MCF 10A (cell line): Measurements from ENCODE around the gene WIPF2. TPM values are rescaled to one million over a fixed set of nuclear protein-coding genes. Genes with fewer than 3 reads are reported as not detected.
A peak's percentile ranks its signal among the peaks of the same experiment; 100 is the strongest.

Source experiments
- BruUV-seq: library from RNA; stranded (reverse); fragments of 400-500 nt; replicated peaks from 2 replicates; lab custom pipeline; 2021; lab: Mats Ljungman, UMichigan
- CTCF ChIA-PET: fragments of 300-600 bp; sonication (Branson Sonifier 250); formaldehyde crosslinking; extraction: SDS; loops from one replicate; lab custom pipeline; 2021; ENCODE audit warnings: antibody characterized with exemption, inconsistent platforms; lab: Yijun Ruan, JAX
- POLR2A ChIA-PET: fragments of 300-600, 350-650 bp; sonication (Branson Sonifier 250); formaldehyde crosslinking; extraction: SDS; loops from one replicate; lab custom pipeline; 2020; ENCODE audit warnings: antibody characterized with exemption, inconsistent platforms; lab: Yijun Ruan, JAX
- DNase-seq: peaks from one replicate; pipeline ENCODE4 v3.0.0-alpha.2; 2018; ENCODE audit not compliant: unreplicated experiment
- H3K27ac Mint-ChIP-seq: one replicate; pipeline ENCODE4 v1.8.0; 2022; ENCODE audit warnings: mild to moderate bottlenecking, low read depth, mixed read lengths; ENCODE audit not compliant: unreplicated experiment
- H3K27me3 Mint-ChIP-seq: one replicate; pipeline ENCODE4 v1.8.0; 2022; ENCODE audit warnings: mixed read lengths; ENCODE audit not compliant: insufficient read depth, unreplicated experiment
- H3K36me3 Mint-ChIP-seq: one replicate; pipeline ENCODE4 v1.8.0; 2022; ENCODE audit warnings: mild to moderate bottlenecking, moderate library complexity, mixed read lengths; ENCODE audit not compliant: insufficient read depth, unreplicated experiment
- H3K4me1 Mint-ChIP-seq: one replicate; pipeline ENCODE4 v1.8.0; 2022; ENCODE audit warnings: mixed read lengths; ENCODE audit not compliant: insufficient read depth, unreplicated experiment
- H3K4me3 Mint-ChIP-seq: one replicate; pipeline ENCODE4 v1.8.0; 2022; ENCODE audit warnings: mild to moderate bottlenecking, moderate library complexity, mixed read lengths; ENCODE audit not compliant: unreplicated experiment
- H3K9me3 Mint-ChIP-seq: one replicate; pipeline ENCODE4 v1.8.0; 2022; ENCODE audit warnings: mixed read lengths; ENCODE audit not compliant: unreplicated experiment
- CTCF ChIP-seq: fragments of 200-600 bp; IDR thresholded peaks from one replicate; pipeline ENCODE4 v1.8.0; 2022; ENCODE audit warnings: antibody characterized with exemption, mild to moderate bottlenecking; ENCODE audit not compliant: unreplicated experiment
- intact Hi-C: fragments of 100-400 bp; cut with micrococcal nuclease; formaldehyde crosslinking; loops from 2 replicates; pipeline ENCODE4 v1.14.1; 2022
- total RNA-seq: library from RNA; stranded (reverse); gene quantifications from 2 replicates; pipeline ENCODE4 v1.2.3, GENCODE V29; 2022

The WIPF2 gene
- total RNA-seq, 1 experiment from 2014 or later, result 32.8 TPM

DNA sequence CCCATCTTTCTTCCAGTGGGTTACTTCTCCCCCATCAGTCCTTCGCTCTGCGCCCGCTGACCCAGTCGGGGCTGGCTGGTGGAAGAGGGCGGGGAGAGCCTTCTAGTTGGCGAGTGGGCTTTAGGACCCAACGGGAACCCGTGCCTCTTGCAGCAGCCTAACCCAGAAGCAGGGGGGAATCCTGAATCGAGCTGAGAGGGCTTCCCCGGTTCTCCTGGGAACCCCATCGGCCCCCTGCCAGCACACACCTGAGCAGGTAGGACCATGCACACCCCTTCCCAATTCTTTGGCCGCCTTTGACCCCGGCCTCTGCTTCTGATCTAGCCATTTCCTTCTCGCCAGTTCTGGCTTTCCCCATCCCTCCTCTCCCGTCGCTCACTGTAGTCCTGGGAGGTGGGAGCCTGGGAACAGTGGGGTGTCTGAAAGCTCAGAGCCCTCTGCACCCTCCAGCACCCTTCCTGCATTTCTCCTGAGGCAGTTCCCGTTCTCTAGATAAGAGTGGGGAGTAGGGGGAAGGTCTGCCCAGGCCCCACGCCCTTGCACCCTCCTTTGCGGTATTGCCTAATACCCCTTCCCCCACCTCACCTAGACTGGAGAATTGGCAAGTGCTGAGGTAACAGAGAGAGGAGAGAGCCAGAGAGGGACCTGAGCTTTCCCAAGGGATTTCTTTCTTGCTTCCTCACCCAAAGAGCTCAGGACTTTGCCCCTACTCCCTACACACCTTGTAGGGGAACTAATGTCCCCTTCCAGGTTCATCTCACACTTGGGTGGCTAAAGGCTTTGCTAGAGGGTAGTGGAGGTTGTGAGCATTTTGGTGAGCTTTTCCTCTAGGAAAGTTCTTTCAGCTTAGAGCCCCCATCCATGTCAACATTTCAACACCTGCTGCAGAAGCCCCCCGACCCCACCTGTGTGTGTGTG lies 90.2 kb downstream of the WIPF2 start, which contains the start of gene RARA:
TSS of gene RARA (plus strand) at position 150 of the 918 bp plus-strand sequence. CDS start 22,039 bp downstream, outside the sequence.
- intact Hi-C loops, result no loop called here
- CTCF ChIA-PET, result interaction anchor here (0.5 to 19.0 kb wide), 11 partner anchors 13 to 1502 kb away, joined by 3 to 396 read pairs (median 4); partner anchors contain the start of genes GJD3 and P3H4
- peak; percentile 55 for DNase-seq

DNA sequence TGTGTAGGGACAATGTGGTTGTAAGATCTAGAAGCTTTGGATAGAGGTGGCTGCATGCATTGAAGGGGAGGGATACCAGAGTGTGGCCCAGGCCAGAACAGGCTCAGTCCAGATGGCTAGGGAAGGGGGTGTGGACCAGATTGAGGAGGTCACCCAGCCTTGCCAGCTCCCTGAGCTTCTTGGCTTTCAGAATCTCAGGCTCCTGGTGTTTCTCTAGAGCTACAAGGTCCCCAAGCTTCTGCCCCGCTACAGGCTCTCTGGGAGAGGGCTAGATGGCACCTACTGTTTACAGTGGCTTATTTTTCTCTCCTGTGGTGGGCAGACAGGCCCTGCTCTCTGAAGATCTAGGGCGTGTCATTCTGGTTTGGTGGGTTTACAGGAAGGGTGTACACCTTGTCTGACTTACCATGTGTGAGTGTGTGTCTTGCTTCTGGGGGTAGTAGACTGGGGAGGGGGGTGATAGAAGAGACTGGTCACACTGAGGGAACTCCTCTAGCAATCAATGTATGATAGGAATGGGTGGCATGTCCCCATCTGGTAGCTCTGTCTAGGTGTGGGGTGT lies 90.9 kb downstream of the WIPF2 start:
- no TSS peak for BruUV-seq
- H3K9me3 Mint-ChIP-seq, result no peaks in the 10 kb centered on the region
- TF ChIP-seq CTCF, result no peak
- CTCF ChIA-PET, result interaction anchor here (0.5 to 19.0 kb wide), 8 partner anchors 13 to 1502 kb away, joined by 3 to 396 read pairs (median 4); partner anchors contain the start of genes GJD3 and P3H4
- peaks cover 6% of the 10 kb centered on the region for H3K36me3 Mint-ChIP-seq
- peaks cover 50% of the 10 kb centered on the region for H3K4me1 Mint-ChIP-seq
- no peak for DNase-seq
- H3K27me3 Mint-ChIP-seq, result no peaks in the 10 kb centered on the region
- no peak overlapping the region for H3K4me3 Mint-ChIP-seq
- POLR2A ChIA-PET, result interaction anchor here (0.5 to 1.3 kb wide), 9 partner anchors 41 to 330 kb away, joined by 3 to 5 read pairs (median 4); partner anchors contain the start of genes CASC3 and WIPF2
- H3K27ac Mint-ChIP-seq, result no peak overlapping the region
- intact Hi-C loops, result no loop called here

More for the DNA sequence above, 90.2 kb downstream of the WIPF2 start, which contains the start of gene RARA:
- Mint-ChIP-seq H3K4me1 (peaks cover 42% of the 10 kb centered on the region), H3K27ac (no peak within 1 kb of the TSS), H3K36me3 (no peaks in the 10 kb centered on the region), H3K27me3 (no peaks in the 10 kb centered on the region), H3K4me3 (no peak within 1 kb of the TSS), H3K9me3 (no peaks in the 10 kb centered on the region)
- BruUV-seq, result no TSS peak
- no peak for TF ChIP-seq CTCF
- POLR2A ChIA-PET, result interaction anchor here (0.7 to 1.3 kb wide), 8 partner anchors 42 to 329 kb away, joined by 3 to 5 read pairs (median 4); partner anchors contain the start of gene WIPF2

DNA sequence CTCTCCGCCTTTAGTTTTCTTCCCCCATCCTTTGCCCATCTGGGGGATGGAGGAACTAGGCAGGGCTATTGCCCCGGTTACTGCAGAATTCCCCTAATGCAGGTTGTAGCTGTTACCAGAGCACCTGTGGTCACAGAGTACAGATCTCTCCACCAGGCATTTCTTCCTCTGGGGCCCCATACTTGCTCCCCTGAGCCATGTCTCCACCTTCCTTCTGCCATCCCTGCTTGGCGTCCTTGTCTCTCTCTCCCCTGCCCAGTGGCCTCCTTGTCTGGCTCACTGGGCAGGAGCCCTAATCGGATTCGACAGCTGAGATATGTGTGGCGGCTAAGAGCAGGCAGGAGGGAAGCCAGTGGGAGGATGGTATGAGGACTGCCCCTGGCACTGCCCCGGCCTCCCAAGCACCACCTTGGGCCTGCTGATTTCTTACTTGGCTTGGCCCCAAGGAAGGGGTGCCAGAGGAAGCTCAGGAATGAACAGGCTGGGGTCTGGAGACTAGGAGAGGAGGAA lies 91.8 kb downstream of the WIPF2 start:
- POLR2A ChIA-PET, result interaction anchor here (0.6 to 1.2 kb wide), 6 partner anchors 11 to 187 kb away, joined by 3 to 5 read pairs (median 3); partner anchors contain the start of gene CASC3
- intact Hi-C loops, result no loop called here
- Mint-ChIP-seq H3K4me3 (no peak overlapping the region), H3K9me3 (no peaks in the 10 kb centered on the region), H3K4me1 (peaks cover 57% of the 10 kb centered on the region), H3K27me3 (no peaks in the 10 kb centered on the region), H3K27ac (peak overlapping the region; percentile 70), H3K36me3 (peaks cover 7% of the 10 kb centered on the region)
- CTCF ChIA-PET, result interaction anchor here (1.0 to 19.0 kb wide), 5 partner anchors 7 to 47 kb away, joined by 3 to 396 read pairs (median 4); partner anchors contain the start of gene GJD3
- no peak for TF ChIP-seq CTCF
- no peak for DNase-seq
- BruUV-seq, result no TSS peak
